Memory B cell (primary cell): ENCODE results near the gene SLC37A3.
"Not testable (repeated sequence)": the region's sequence is repeated elsewhere in the genome, so short reads cannot be mapped to it uniquely, and the experiment has no call there.

Source experiments
- ATAC-seq: fragments of 150-1000 bp; cut with Tn5 transposase; 2 replicates; pipeline ENCODE4 v1.10.0; 2021; ENCODE audit warnings: low read depth, mild to moderate bottlenecking, moderate library complexity
- DNase-seq, 2 donors: peaks; one replicate each; pipeline ENCODE4 v3.0.0; 2022; ENCODE audit warnings: low spot score in 2 of 2
- H3K27ac Mint-ChIP-seq: one replicate; pipeline ENCODE4 v1.8.0; 2022; ENCODE audit warnings: mild to moderate bottlenecking, moderate library complexity, mixed read lengths
- H3K27me3 Mint-ChIP-seq: one replicate; pipeline ENCODE4 v1.8.0; 2022; ENCODE audit warnings: mixed read lengths
- H3K36me3 Mint-ChIP-seq: one replicate; pipeline ENCODE4 v1.8.0; 2022; ENCODE audit warnings: mild to moderate bottlenecking, mixed read lengths
- H3K4me1 Mint-ChIP-seq: one replicate; pipeline ENCODE4 v1.8.0; 2022; ENCODE audit warnings: mixed read lengths
- H3K4me3 Mint-ChIP-seq: one replicate; pipeline ENCODE4 v1.8.0; 2022; ENCODE audit warnings: mild to moderate bottlenecking, moderate library complexity, mixed read lengths
- H3K9me3 Mint-ChIP-seq: one replicate; pipeline ENCODE4 v1.8.0; 2022; ENCODE audit warnings: mixed read lengths

The SLC37A3 gene

DNA sequence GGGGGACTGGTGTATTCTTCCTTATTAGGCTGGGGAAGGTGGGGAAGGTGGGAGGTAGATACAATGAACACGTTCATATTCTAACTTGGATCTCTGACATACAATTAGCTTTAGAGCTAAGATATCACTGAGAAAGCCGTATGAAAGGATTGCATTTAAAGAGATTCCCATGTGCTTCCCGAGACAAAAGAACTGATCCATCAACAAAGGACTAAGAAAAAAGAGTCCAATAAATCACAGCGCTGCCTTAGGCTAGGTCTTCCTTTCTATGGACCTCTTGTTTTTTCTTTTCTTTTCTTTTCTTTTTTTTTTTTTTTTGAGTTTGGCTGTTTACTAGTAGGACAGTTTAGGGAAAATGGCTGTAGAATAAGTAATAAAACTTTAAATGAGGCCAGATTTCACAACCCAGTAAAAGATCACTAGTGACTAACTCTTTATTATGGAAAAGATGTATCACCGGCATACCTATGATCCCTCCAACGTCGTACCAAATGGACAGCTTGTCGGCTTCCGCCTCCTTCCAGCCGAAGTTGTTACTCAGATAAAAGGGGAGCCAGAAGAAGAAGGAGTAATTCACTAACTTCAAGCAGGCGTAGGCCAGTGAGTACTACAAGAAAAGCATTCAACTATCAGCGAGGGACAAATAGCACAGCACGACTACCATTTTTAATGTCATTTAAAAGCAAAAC, 50.0 kb downstream of the SLC37A3 start:
- Mint-ChIP-seq H3K4me1 (no peaks in the 10 kb centered on the region), H3K9me3 (no peaks in the 10 kb centered on the region), H3K4me3 (no peak overlapping the region), H3K36me3 (peaks cover 18% of the 10 kb centered on the region), H3K27me3 (no peaks in the 10 kb centered on the region), H3K27ac (no peak overlapping the region)
- no peak for ATAC-seq
- no peak for DNase-seq

GRCh38 chr7:140347218-140347617, 51.1 kb downstream of the SLC37A3 start:
- Mint-ChIP-seq H3K4me3 (no peak overlapping the region), H3K27me3 (no peaks in the 10 kb centered on the region), H3K9me3 (no peaks in the 10 kb centered on the region), H3K27ac (no peak overlapping the region), H3K36me3 (peaks cover 17% of the 10 kb centered on the region), H3K4me1 (peaks cover 2% of the 10 kb centered on the region)
- DNase-seq (no peak), ATAC-seq (no peak)

- no peak overlapping the region for H3K4me3 Mint-ChIP-seq
- ATAC-seq: no peak
- H3K27me3 Mint-ChIP-seq: no peaks in the 10 kb centered on the region
- peaks cover 17% of the 10 kb centered on the region for H3K36me3 Mint-ChIP-seq
- no peak for DNase-seq
- no peak overlapping the region for H3K27ac Mint-ChIP-seq
- no peaks in the 10 kb centered on the region for H3K9me3 Mint-ChIP-seq
- peaks cover 2% of the 10 kb centered on the region for H3K4me1 Mint-ChIP-seq
Measured at GRCh38 chr7:140345426-140345825, 52.9 kb downstream of the SLC37A3 start.

GRCh38 chr7:140342727-140343514, 55.4 kb downstream of the SLC37A3 start:
- Mint-ChIP-seq H3K9me3 (no peaks in the 10 kb centered on the region), H3K27me3 (no peaks in the 10 kb centered on the region), H3K4me3 (no peak overlapping the region), H3K36me3 (peaks cover 14% of the 10 kb centered on the region), H3K4me1 (peaks cover 2% of the 10 kb centered on the region), H3K27ac (no peak overlapping the region)
- no peak for ATAC-seq
- DNase-seq: no peak

- not testable (repeated sequence) for H3K4me1 Mint-ChIP-seq, ATAC-seq, H3K27ac Mint-ChIP-seq, H3K27me3 Mint-ChIP-seq, DNase-seq, H3K4me3 Mint-ChIP-seq, H3K9me3 Mint-ChIP-seq
- peaks cover 13% of the 10 kb centered on the region for H3K36me3 Mint-ChIP-seq
Measured at GRCh38 chr7:140338959-140339358, 59.4 kb downstream of the SLC37A3 start.

GRCh38 chr7:140334341-140335057, 63.8 kb downstream of the SLC37A3 start:
- Mint-ChIP-seq H3K9me3 (no peaks in the 10 kb centered on the region), H3K36me3 (peaks cover 4% of the 10 kb centered on the region), H3K27ac (peak overlapping the region; percentile 25), H3K4me1 (no peaks in the 10 kb centered on the region), H3K4me3 (no peak overlapping the region), H3K27me3 (no peaks in the 10 kb centered on the region)
- DNase-seq (no peak), ATAC-seq (no peak)

DNA sequence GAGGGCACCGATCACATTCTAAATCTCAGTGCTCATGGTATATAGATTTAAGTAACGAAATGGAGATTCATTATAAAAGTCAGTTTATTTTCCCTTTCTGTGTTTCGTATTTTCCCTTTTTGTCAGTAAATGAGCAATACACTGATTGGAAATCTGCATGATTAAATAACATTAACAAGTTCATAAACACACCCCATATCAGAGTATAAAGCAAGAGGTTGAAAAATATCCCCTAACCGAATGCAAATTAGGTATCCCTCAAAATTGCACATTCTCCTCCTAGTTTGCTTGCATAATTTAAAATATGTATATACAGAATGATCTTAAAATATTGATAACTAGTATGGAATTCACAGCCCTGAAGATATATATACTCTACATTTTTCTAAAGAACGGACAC, 64.6 kb downstream of the SLC37A3 start:
- Mint-ChIP-seq H3K4me1 (no peaks in the 10 kb centered on the region), H3K4me3 (no peak overlapping the region), H3K9me3 (no peaks in the 10 kb centered on the region), H3K27me3 (no peaks in the 10 kb centered on the region), H3K27ac (no peak overlapping the region), H3K36me3 (peaks cover 4% of the 10 kb centered on the region)
- no peak for ATAC-seq
- no peak for DNase-seq

- Mint-ChIP-seq H3K9me3 (no peaks in the 10 kb centered on the region), H3K36me3 (peaks cover 4% of the 10 kb centered on the region), H3K4me3 (no peak overlapping the region), H3K27me3 (no peaks in the 10 kb centered on the region), H3K27ac (no peak overlapping the region), H3K4me1 (no peaks in the 10 kb centered on the region)
- ATAC-seq (no peak), DNase-seq (no peak)
Measured at GRCh38 chr7:140333223-140333622, 65.1 kb downstream of the SLC37A3 start.

GRCh38 chr7:140330595-140330994, 67.7 kb downstream of the SLC37A3 start:
- no peaks in the 10 kb centered on the region for H3K27me3 Mint-ChIP-seq
- no peak for ATAC-seq
- H3K9me3 Mint-ChIP-seq: no peaks in the 10 kb centered on the region

DNA sequence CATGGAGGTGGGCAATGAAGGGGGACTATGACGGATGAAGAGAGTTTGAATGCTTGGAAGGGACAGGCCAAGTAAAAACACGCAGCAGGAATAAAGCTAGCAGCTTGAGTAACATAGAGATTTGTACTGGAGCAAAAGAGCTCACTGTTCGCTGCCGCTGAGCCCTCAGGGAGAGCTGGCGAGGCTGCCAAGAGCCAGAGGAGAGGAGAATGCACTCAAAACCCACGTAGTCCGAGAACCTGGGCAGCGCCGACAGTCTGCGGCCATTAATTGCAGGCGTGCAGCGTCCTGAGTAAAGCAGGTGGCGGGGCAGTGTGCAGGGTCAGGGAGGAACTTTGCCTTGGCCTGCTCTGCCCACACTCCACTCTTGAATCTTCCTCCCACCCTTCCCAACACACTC, 68.2 kb downstream of the SLC37A3 start:
- DNase-seq (no peak), ATAC-seq (no peak)
- Mint-ChIP-seq H3K9me3 (no peaks in the 10 kb centered on the region), H3K27ac (no peak overlapping the region), H3K4me1 (no peaks in the 10 kb centered on the region), H3K4me3 (no peak overlapping the region), H3K27me3 (no peaks in the 10 kb centered on the region), H3K36me3 (peaks cover 4% of the 10 kb centered on the region)

More at GRCh38 chr7:140330595-140330994, 67.7 kb downstream of the SLC37A3 start:
- Mint-ChIP-seq H3K4me3 (no peak overlapping the region), H3K27ac (no peak overlapping the region), H3K36me3 (peaks cover 4% of the 10 kb centered on the region), H3K4me1 (no peaks in the 10 kb centered on the region)
- no peak for DNase-seq

- no peak for DNase-seq
- H3K9me3 Mint-ChIP-seq: no peaks in the 10 kb centered on the region
- no peak for ATAC-seq
- H3K4me3 Mint-ChIP-seq: no peak overlapping the region
- no peaks in the 10 kb centered on the region for H3K4me1 Mint-ChIP-seq
- peaks cover 2% of the 10 kb centered on the region for H3K36me3 Mint-ChIP-seq
- H3K27ac Mint-ChIP-seq: no peak overlapping the region
- no peaks in the 10 kb centered on the region for H3K27me3 Mint-ChIP-seq
Measured at GRCh38 chr7:140327261-140327661, 71.1 kb downstream of the SLC37A3 start.

GRCh38 chr7:140326116-140326928, 72.0 kb downstream of the SLC37A3 start:
- ATAC-seq: peak; percentile 78
- Mint-ChIP-seq H3K36me3 (no peaks in the 10 kb centered on the region), H3K4me3 (no peak overlapping the region), H3K27me3 (no peaks in the 10 kb centered on the region), H3K4me1 (no peaks in the 10 kb centered on the region), H3K9me3 (no peaks in the 10 kb centered on the region), H3K27ac (no peak overlapping the region)
- DNase-seq: peak; percentile 30 to 41

GRCh38 chr7:140325600-140325999, 72.7 kb downstream of the SLC37A3 start:
- Mint-ChIP-seq H3K27me3 (no peaks in the 10 kb centered on the region), H3K9me3 (no peaks in the 10 kb centered on the region), H3K4me1 (no peaks in the 10 kb centered on the region), H3K4me3 (no peak overlapping the region), H3K27ac (no peak overlapping the region), H3K36me3 (no peaks in the 10 kb centered on the region)
- DNase-seq: no peak
- no peak for ATAC-seq
